ENCODE results near the gene EYA4. TPM values are rescaled to one million over a fixed set of nuclear protein-coding genes. Genes with fewer than 3 reads are reported as not detected.

EYA4 gene
- total RNA-seq, 1 experiment from 2014 or later, result 0.24 TPM

DNA sequence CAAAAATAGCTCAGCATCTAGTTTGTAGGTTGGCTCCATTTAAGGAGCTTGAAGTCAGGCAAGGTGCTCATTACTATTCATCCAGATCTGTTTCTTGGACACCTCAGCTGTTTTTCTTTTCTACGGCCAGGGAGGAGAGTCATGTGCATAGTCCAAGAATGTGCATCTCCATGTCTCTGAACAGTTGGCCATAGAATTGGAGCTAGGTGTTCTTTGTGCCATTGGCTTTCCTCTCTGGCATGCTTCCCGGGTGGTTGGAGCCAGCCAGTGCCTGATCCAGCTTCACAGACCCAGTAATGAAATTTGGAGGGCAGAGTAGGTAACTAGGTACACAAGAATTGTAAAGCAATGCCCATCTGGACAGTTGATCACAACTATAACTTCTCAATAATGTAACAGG is 21.6 kb downstream of the EYA4 start (continued):
- TF ChIP-seq, protein P1, sequence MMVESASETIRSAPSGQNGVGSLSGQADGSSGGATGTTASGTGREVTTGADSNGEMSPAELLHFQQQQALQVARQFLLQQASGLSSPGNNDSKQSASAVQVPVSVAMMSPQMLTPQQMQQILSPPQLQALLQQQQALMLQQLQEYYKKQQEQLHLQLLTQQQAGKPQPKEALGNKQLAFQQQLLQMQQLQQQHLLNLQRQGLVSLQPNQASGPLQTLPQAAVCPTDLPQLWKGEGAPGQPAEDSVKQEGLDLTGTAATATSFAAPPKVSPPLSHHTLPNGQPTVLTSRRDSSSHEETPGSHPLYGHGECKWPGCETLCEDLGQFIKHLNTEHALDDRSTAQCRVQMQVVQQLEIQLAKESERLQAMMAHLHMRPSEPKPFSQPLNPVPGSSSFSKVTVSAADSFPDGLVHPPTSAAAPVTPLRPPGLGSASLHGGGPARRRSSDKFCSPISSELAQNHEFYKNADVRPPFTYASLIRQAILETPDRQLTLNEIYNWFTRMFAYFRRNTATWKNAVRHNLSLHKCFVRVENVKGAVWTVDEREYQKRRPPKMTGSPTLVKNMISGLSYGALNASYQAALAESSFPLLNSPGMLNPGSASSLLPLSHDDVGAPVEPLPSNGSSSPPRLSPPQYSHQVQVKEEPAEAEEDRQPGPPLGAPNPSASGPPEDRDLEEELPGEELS (CRISPR knock-in tag; IDR thresholded peaks at IDR 0.05), result no peak
- TF ChIP-seq ZSCAN18 (CRISPR knock-in tag; IDR thresholded peaks at IDR 0.05), result no peak
- TF ChIP-seq CBFB (CRISPR knock-in tag; IDR thresholded peaks at IDR 0.05; ENCODE audit: low read depth), result no peak

- no peak for ATAC-seq
- H3K27me3 Mint-ChIP-seq (ENCODE audit: low read depth), result no peaks in the 10 kb centered on the region
- no peak for DNase-seq (ENCODE audit: low spot score)
- no peak overlapping the region for H3K27ac Mint-ChIP-seq
- H3K9me3 Mint-ChIP-seq, result no peaks in the 10 kb centered on the region
- H3K4me3 Mint-ChIP-seq, result no peak overlapping the region
- TF ChIP-seq GRHL2 (CRISPR knock-in tag; IDR thresholded peaks at IDR 0.05; ENCODE audit: insufficient replicate concordance, severe bottlenecking) (no peak), E2F1 (CRISPR knock-in tag; IDR thresholded peaks at IDR 0.05) (no peak), MLX (CRISPR knock-in tag; IDR thresholded peaks at IDR 0.05) (no peak)
- TF ChIP-seq, protein P1 (CRISPR knock-in tag; IDR thresholded peaks at IDR 0.05), result no peak
- TF ChIP-seq, protein P2, sequence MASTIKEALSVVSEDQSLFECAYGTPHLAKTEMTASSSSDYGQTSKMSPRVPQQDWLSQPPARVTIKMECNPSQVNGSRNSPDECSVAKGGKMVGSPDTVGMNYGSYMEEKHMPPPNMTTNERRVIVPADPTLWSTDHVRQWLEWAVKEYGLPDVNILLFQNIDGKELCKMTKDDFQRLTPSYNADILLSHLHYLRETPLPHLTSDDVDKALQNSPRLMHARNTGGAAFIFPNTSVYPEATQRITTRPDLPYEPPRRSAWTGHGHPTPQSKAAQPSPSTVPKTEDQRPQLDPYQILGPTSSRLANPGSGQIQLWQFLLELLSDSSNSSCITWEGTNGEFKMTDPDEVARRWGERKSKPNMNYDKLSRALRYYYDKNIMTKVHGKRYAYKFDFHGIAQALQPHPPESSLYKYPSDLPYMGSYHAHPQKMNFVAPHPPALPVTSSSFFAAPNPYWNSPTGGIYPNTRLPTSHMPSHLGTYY (CRISPR knock-in tag; IDR thresholded peaks at IDR 0.05), result no peak
- ChIA-PET CTCF (no interaction called here), POLR2A (no interaction called here)
- no peaks in the 10 kb centered on the region for H3K36me3 Mint-ChIP-seq
- H3K4me1 Mint-ChIP-seq, result no peaks in the 10 kb centered on the region
Observed at GRCh38 chr6:133265066-133265465, 23.9 kb downstream of the EYA4 start.

DNA sequence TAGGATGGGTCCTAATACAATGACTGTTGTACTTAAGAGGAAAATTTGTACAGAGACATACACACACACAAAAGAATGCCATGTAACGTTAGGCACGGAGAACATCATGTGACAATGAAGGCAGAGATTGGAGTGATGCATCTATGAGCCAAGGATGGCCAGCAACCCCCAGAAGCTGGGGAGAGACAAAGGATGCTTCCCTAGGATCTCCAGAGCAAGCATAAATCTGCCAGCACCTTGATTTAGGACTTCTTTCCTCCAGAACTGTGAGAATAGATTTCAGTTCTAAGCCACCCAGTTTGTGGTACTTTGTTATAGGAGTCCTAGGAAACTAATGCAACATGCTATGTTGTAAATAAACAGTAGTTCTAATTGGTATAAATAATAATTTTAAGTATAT is 25.0 kb downstream of the EYA4 start:
- Mint-ChIP-seq H3K4me1 (no peaks in the 10 kb centered on the region), H3K27ac (no peak overlapping the region), H3K4me3 (no peak overlapping the region), H3K9me3 (no peaks in the 10 kb centered on the region), H3K36me3 (no peaks in the 10 kb centered on the region), H3K27me3 (ENCODE audit: low read depth) (no peaks in the 10 kb centered on the region)
- ChIA-PET POLR2A (interaction anchor here (0.6 kb wide), 1 partner anchor 226 kb away, joined by 3 read pairs; no protein-coding TSS in a partner anchor), CTCF (no interaction called here)
- no peak for ATAC-seq
- no peak for DNase-seq (ENCODE audit: low spot score)
- TF ChIP-seq, protein P1 (CRISPR knock-in tag; IDR thresholded peaks at IDR 0.05), result no peak
- TF ChIP-seq PRRX2 (CRISPR knock-in tag; IDR thresholded peaks at IDR 0.05) (no peak), ELF4 (CRISPR knock-in tag; IDR thresholded peaks at IDR 0.05; ENCODE audit: low read depth) (no peak)
